Iris pigment epithelial cell (primary cell): ENCODE results near the gene ILDR2.

Source experiments
- DNase-seq: peaks from one replicate; pipeline ENCODE4 v3.0.0-alpha.2; 2011; ENCODE audit warnings: low read depth

The ILDR2 gene

DNA sequence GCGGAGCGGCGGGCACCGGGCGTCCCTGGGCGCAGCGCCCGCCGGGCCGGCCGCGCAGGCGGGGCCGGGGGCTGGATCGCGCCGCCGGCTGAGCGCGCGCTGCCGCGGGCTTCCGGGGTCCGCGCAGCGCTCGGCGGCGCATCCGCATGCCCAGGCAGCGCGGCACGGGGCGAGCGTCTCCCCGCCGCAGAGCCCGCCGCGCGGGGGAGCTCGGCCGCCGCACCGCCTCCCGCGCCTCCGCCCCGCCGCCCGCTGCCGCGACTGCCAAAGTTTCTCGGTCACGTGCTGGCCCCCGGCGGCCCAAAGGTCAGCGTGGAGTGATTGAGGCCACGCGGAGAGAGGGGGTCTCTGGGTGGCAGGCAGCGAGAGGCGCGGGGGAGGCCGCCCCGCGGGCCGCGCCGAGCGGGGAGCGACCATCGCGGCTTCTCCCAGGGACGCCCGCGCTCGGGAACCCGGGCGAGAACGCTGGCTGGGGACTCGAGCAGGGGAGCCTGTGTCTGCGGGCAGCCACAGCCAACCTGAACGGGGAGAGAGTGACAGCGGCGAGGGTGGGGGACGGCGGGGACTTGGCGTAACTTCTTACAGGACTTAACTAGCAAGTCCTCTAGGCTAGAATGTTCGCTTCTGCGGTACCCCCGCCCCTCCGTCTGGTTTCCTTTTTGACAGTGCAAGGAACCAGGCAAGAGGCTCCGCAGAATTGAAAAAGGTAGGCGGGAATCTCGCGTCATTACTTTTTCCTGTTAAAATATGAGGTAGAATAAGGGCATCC, at the start of gene ILDR2:
Gene ILDR2, minus strand, starts transcription at position 180 of the 769 bp plus-strand sequence. CDS start 272 bp downstream, outside the sequence.
- DNase-seq: peak; percentile 28

- DNase-seq: no peak
These were observed 47.0 kb upstream of the ILDR2 start for GRCh38 chr1:167022384-167022783.

- no peak for DNase-seq
These were observed 40.9 kb upstream of the ILDR2 start for GRCh38 chr1:167016100-167016750.

- no peak for DNase-seq
These were observed 38.0 kb upstream of the ILDR2 start for GRCh38 chr1:167013108-167013929.

DNA sequence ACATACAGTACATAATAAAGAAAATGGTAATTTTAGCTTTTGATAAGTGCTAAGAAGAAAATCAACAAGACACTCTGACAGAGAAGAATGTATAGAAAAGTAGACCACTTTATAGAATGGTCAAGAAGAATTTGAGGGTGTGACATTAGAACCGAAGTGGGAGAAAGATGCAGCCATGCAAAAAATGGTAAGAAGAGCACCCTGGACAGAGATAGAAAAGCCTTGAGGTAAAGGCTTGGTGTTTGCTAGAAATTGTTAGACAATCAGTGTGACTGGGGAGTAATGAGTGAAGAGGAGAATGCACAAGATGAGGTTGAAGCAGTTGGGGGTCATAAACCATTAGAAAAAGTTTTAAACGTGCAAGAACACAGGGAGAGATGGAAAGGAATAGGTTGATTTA, 37.2 kb upstream of the ILDR2 start:
- DNase-seq: no peak

DNA sequence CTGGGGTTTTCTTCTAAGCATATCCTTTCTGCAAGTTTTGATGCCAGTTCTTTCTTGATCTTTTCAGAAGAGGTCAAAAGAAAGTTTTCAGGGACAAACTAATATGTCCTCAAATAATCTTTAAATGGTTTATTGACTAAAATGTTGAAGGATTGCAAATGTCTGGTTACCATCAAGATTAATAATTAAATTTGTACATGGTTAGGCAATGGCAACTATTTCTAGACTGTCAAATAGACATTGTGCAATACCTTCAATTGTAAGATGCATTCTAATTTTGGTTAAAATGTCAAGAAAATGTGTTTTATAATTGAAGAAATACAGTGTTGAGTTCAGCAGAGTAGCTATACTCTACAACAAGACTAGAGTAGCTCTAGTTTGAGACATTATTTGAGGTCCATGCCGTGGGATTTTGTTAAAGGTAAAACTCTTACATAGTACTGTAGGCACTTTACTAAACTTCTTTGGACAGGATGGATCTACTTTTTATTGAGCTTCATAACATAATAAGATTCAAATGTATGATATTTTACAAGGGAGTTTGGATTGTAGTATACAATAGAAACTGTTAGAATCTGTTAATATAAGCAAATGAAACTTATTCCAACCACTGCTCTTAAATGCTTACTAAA, 36.3 kb upstream of the ILDR2 start:
- no peak for DNase-seq

DNA sequence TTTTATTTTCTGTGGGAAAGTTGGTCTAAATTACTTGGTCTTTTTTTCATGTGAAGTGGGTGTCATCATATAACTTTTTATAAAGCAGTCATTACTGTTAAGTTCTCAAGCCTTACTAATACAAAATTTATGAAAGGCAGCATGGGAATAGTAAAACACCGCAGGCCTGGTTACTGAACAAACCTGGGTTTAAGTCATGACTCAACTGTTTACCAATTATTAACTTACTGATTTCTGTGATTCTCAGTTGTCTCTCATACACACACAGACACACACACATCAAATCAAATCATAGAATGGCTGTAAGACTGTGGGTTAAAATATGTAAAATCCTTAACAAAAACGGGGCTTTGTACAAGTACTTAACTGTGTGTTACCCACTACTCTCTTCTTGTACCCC, 28.4 kb upstream of the ILDR2 start:
- DNase-seq: no peak

DNA sequence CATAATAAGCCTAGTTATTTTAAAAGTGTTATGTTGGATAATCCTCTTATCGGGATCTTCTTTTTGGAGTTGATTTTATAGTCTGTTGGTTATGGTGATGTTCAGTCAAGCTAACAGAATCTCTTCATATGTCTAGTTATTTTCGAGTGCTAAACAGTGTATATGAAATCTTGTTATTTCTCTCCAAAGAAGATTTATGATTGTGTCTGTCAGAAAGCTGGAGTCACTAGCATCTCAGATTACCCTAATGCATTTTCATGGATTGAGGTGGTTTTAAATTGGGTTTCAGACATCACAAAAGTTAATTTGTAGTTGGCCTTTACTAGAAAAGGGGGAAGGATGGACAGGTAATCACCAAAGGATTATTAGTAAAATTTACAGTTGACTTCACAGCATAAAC, 27.0 kb upstream of the ILDR2 start:
- no peak for DNase-seq

DNA sequence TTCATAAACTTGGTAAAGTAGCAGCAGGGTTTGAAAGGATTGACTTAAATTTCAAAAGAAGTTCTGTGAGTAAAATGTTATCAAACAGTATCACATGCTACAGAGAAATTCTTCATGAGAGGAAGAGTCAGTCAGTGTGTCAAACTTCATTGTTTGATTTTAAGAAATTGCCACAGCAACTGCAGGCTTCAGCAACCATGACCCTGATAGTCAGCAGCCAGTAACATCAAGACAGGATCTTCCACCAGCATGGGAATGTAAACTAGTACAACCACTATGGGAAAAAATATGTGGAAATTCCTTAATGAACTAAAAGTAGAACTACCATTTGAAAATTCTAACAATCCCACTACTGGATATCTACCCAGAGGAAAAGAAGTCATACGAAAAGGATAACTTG, 25.2 kb upstream of the ILDR2 start:
- no peak for DNase-seq

- DNase-seq: no peak
These were observed 24.2 kb upstream of the ILDR2 start for GRCh38 chr1:166999500-167000055.

DNA sequence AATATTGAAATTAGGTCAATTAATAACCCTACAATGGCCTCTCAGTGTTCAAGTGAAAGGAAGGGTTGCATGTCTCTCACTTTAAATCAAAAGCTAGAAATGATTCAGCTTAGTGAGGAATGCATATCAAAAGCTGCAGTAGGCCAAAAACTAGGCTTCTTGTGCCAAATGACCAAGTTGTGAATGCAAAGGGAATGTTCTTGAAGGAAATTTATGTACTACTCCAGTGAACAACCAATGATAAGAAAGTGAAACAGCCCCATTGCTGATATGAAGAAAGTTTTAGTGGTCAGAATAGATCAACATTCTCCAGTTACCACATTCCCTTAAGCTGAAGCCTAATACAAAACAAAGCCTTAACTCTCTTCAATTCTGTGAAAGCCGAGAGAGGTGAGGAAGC, 23.7 kb upstream of the ILDR2 start:
- peak; percentile 68 for DNase-seq

GRCh38 chr1:166988974-166989515, 13.7 kb upstream of the ILDR2 start, which contains the start of gene MAEL:
MAEL (plus strand) TSS chr1:166989280; CDS start chr1:166989353, 73 bp downstream.
- DNase-seq: no peak

GRCh38 chr1:166981589-166981988, 6.2 kb upstream of the ILDR2 start:
- DNase-seq: no peak

DNA sequence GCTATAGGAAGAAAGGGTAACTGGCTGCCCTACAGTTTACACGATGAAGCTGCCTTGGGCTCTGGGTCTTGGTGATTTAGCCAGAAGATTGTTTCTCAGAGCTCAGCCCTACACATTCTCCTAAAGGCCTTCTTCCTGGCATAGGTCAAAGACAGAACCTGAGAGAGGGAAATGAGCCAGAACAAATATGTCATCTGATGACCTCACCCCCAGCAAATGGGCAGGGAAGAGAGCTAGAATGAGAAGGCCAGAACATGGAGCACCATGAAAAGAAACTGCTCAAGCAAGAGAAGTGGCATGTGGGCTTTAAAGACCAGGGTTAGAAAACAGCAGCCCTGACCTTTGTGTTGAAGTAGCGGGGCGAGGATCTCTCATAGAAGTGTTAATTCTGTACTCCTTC, 5.5 kb upstream of the ILDR2 start:
- no peak for DNase-seq

- no peak for DNase-seq
These were observed 5.0 kb upstream of the ILDR2 start for GRCh38 chr1:166980383-166980782.

DNA sequence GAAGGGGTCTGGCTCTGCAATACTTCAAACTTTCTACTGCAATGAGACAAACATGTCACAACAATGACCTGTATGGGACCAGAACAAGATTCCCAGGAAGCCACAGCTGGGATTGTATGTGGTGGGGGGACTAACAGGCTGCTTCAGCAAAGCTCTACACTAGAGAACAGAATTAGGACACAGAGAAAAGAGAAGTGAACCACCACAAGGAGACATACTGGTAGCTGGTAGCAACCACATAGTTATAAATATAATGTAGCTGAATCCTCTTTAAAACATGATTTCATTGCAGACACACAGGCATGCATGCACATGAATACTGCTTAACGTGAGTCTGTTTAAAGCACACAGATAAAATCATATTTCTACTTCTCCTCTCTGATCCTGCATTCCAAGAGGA, 3.5 kb upstream of the ILDR2 start:
- no peak for DNase-seq

- DNase-seq: no peak
These were observed 2.6 kb upstream of the ILDR2 start for GRCh38 chr1:166977951-166978350.

GRCh38 chr1:166974647-166975345, 544 bp downstream of the ILDR2 start:
- DNase-seq: no peak

- no peak for DNase-seq
These were observed 2.5 kb downstream of the ILDR2 start for GRCh38 chr1:166972826-166973225.

DNA sequence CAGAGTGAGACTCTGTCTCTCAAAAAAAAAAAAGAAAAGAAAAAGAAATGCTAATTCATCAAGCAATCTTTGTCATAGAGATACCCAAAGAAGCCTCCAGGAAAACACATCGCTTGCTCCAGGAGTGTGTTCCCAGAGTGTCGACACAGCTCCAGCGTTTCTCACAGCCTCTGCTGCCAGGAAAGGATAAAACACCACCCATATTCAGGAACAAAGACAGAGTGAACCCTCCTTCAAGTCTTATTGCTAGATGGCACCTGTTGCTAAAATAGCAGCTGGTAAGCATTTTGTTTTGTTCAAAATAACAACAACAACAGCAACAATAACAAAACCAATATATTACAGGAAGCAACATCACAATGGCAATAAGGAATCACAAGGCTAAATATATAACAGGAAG, 3.1 kb downstream of the ILDR2 start:
- DNase-seq: no peak

- no peak for DNase-seq
These were observed 4.1 kb downstream of the ILDR2 start for GRCh38 chr1:166971252-166971651.
